Measurements from ENCODE around the gene SGK2. TPM values are rescaled to one million over a fixed set of nuclear protein-coding genes. Genes with fewer than 3 reads are reported as not detected.

The SGK2 gene
- total RNA-seq, 1 experiment from 2014 or later = not detected

- H3K27me3 Mint-ChIP-seq (ENCODE audit: low read depth) = no peaks in the 10 kb centered on the region
- H3K4me3 Mint-ChIP-seq = no peak overlapping the region
- peaks cover 3% of the 10 kb centered on the region in 2 experiments; a peak in 3 of 4 replicates for H3K4me1 Mint-ChIP-seq
- no peak for DNase-seq
- H3K14ac ChIP-seq (ENCODE audit: insufficient read depth, low read length) = no peak overlapping the region
- H3K27ac Mint-ChIP-seq = no peak overlapping the region
- H4K20me1 ChIP-seq (ENCODE audit: control insufficient read depth, insufficient read depth, insufficient read length) = no peaks in the 10 kb centered on the region
- H3K56ac ChIP-seq (ENCODE audit: insufficient read length, low read depth, low read length) = no peak overlapping the region
- H3K23ac ChIP-seq (ENCODE audit: insufficient read length, low read depth, low read length) = no peak overlapping the region
- no peak overlapping the region for H2BK15ac ChIP-seq (ENCODE audit: low read depth, low read length)
- H3K18ac ChIP-seq (ENCODE audit: insufficient read length, low read depth, low read length) = no peak overlapping the region
- no peak overlapping the region for H4K5ac ChIP-seq (ENCODE audit: insufficient read length, low read depth, low read length)
- no peak overlapping the region for H4K91ac ChIP-seq (ENCODE audit: insufficient read length, low read depth, low read length)
- WGBS (ENCODE audit: extremely low coverage, insufficient read length, low lambda C conversion rate) = no CpG with 5 or more reads among the region's 8 CpGs
- H3K4me2 ChIP-seq (ENCODE audit: insufficient read depth, insufficient read length, low read length) = no peak overlapping the region
- H3K4me1 ChIP-seq (ENCODE audit: insufficient read depth, low read length) = no peaks in the 10 kb centered on the region
- no peak overlapping the region for H3K9ac ChIP-seq (ENCODE audit: extremely low read depth, insufficient read length, low read length)
- no peaks in the 10 kb centered on the region for H3K9me3 Mint-ChIP-seq
- H3K27me3 ChIP-seq (ENCODE audit: insufficient read depth, low read length) = no peaks in the 10 kb centered on the region
- H2AK5ac ChIP-seq (ENCODE audit: insufficient read length, low read length) = no peak overlapping the region
- H2BK5ac ChIP-seq (ENCODE audit: insufficient read length, low read length) = no peak overlapping the region
- H3K79me2 ChIP-seq (ENCODE audit: insufficient read depth, low read length) = no peaks in the 10 kb centered on the region
- H3K23me2 ChIP-seq (ENCODE audit: insufficient read length, low read depth, low read length, poor library complexity, severe bottlenecking) = no peaks in the 10 kb centered on the region
- no peak overlapping the region for H2BK20ac ChIP-seq (ENCODE audit: low read depth, low read length, poor library complexity, severe bottlenecking)
- H3K4ac ChIP-seq (ENCODE audit: low read depth, low read length) = no peak overlapping the region
- H3K36me3 Mint-ChIP-seq (ENCODE audit: insufficient read depth in 1 of 3, low read depth in 3 of 3) = no peaks in the 10 kb centered on the region
- H2BK12ac ChIP-seq (ENCODE audit: insufficient read length, low read depth, low read length) = no peak overlapping the region
- no peaks in the 10 kb centered on the region for H3K79me1 ChIP-seq (ENCODE audit: insufficient read depth, low read depth, low read length, poor library complexity, severe bottlenecking)
- no peak overlapping the region for H3K27ac ChIP-seq (ENCODE audit: insufficient read length, low read depth, low read length)
- H3T11ph ChIP-seq (ENCODE audit: low read length) = no peak overlapping the region
- no peak for TF ChIP-seq CTCF (conservative IDR thresholded peaks at IDR 0.05)
- H2AFZ ChIP-seq (ENCODE audit: low read length) = no peak overlapping the region
- H4K8ac ChIP-seq (replicated peaks; ENCODE audit: insufficient read length, low read depth, low read length) = no peak overlapping the region
- H2BK120ac ChIP-seq (ENCODE audit: low read depth, low read length, poor library complexity, severe bottlenecking) = no peak overlapping the region
- H3K9me3 ChIP-seq (ENCODE audit: control insufficient read depth, low read depth, low read length) = no peaks in the 10 kb centered on the region
Measured at GRCh38 chr20:43564455-43564854, 5.6 kb downstream of the SGK2 start.
